Colonic mucosa (tissue), 4 donors: Measurements from ENCODE around the gene SYNDIG1. TPM values are rescaled to one million over a fixed set of nuclear protein-coding genes. Genes with fewer than 3 reads are reported as not detected.

Source experiments
- DNase-seq: peaks from one replicate; pipeline ENCODE4 v3.0.0-alpha.2; 2020
- H3K27ac ChIP-seq: fragments of 200-600 bp; one replicate; pipeline ENCODE4 v1.8.0; 2021
- H3K27me3 ChIP-seq: fragments of 200-600 bp; one replicate; pipeline ENCODE4 v1.8.0; 2021
- H3K36me3 ChIP-seq: fragments of 200-600 bp; one replicate; pipeline ENCODE4 v1.8.0; 2021
- H3K4me1 ChIP-seq: fragments of 200-600 bp; one replicate; pipeline ENCODE4 v1.8.0; 2021; ENCODE audit warnings: mild to moderate bottlenecking
- H3K4me3 ChIP-seq: fragments of 200-600 bp; one replicate; pipeline ENCODE4 v1.8.0; 2021
- H3K9ac ChIP-seq, 2 donors: one replicate each; pipeline ENCODE4 v1.7.0; 2013; ENCODE audit warnings: control low read depth in 2 of 2, low read depth in 2 of 2, low read length in 2 of 2
- H3K9me3 ChIP-seq: fragments of 200-600 bp; one replicate; pipeline ENCODE4 v1.8.0; 2021
- intact Hi-C: fragments of 100-400 bp; cut with DNase I; formaldehyde crosslinking; loops from one replicate; pipeline ENCODE4 v1.14.1; 2022
- total RNA-seq, 2 donors: library from RNA; stranded (reverse); fragmentation: NEBNext Ultra II Directional in 1 of 2; extraction: Animal tissue kit (Norgen Biotek cat#: 25700) in 1 of 2; gene quantifications; one replicate each; pipeline ENCODE4 v1.2.1, GENCODE V29; 2021
- TF ChIP-seq, protein P1 (sequence below): fragments of 200-600 bp; IDR thresholded peaks from one replicate; pipeline ENCODE4 v1.8.0; 2022; ENCODE audit warnings: antibody characterized with exemption, mild to moderate bottlenecking
- donor health status: healthy.
- donor health status: DM: no; HTN: no; CAD: no.
- donor health status: DM: no; HTN: no; CAD: no.

Gene SYNDIG1
- total RNA-seq, 2 donors from 2014 or later: 0.10 to 0.19 TPM

DNA sequence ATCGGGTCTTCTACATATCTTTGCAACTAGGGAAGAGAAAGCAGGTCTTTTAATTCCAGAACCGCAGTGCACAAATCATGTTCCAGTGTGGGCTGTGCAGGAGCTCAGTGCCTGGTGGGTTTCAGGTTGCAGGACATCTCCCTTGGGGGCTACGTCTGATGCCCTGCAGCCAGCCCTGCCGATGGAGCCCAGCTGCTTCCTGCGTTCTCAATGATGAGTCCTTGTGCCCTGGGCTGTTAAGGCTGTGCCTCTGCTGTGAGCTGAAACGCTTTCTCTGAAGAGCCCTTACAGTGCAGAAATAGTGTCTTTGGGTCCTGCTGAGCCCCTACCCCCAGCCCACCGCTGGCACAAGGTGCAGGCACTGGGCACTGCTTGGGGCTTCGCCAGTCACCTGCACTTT, 192.9 kb downstream of the SYNDIG1 start:
- Histone ChIP-seq H3K9me3 (no peaks in the 10 kb centered on the region), H3K4me1 (no peaks in the 10 kb centered on the region), H3K4me3 (no peak overlapping the region), H3K9ac (no peak overlapping the region), H3K36me3 (no peaks in the 10 kb centered on the region), H3K27ac (no peak overlapping the region), H3K27me3 (no peaks in the 10 kb centered on the region)
- DNase-seq: no peak
- intact Hi-C loops: no loop called here
- TF ChIP-seq, protein P1, sequence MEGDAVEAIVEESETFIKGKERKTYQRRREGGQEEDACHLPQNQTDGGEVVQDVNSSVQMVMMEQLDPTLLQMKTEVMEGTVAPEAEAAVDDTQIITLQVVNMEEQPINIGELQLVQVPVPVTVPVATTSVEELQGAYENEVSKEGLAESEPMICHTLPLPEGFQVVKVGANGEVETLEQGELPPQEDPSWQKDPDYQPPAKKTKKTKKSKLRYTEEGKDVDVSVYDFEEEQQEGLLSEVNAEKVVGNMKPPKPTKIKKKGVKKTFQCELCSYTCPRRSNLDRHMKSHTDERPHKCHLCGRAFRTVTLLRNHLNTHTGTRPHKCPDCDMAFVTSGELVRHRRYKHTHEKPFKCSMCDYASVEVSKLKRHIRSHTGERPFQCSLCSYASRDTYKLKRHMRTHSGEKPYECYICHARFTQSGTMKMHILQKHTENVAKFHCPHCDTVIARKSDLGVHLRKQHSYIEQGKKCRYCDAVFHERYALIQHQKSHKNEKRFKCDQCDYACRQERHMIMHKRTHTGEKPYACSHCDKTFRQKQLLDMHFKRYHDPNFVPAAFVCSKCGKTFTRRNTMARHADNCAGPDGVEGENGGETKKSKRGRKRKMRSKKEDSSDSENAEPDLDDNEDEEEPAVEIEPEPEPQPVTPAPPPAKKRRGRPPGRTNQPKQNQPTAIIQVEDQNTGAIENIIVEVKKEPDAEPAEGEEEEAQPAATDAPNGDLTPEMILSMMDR: no peak

DNA sequence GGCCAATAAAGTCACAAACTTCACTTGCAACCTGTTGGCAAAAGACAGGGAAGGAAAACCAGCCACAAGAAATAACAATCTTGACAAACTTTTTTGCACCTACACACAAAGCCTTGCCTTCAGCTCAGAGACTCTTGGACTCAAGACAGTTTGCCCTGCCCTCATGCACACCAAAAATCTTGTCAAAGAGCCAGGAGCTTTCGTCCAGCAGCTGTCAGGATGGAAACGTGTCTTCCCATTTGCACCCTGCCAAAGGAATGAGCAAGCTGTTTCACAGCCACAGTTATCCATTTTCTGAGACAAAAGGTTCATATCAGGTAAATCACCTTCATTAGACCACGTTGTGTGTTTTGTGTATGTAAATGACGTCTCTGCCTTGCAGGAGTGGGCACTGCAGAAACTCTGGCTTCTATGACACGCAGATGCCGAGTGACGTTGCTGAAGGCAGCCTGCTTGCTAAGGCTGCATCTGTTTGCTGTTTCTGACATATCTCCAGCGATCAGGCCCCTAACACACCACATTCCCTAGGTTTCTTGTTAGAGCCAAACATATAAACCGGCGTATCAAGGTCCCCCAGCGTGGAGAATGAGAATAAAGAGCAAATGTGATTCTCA, 193.4 kb downstream of the SYNDIG1 start:
- TF ChIP-seq, protein P1: no peak
- no peak overlapping the region for H3K4me3 ChIP-seq

DNA sequence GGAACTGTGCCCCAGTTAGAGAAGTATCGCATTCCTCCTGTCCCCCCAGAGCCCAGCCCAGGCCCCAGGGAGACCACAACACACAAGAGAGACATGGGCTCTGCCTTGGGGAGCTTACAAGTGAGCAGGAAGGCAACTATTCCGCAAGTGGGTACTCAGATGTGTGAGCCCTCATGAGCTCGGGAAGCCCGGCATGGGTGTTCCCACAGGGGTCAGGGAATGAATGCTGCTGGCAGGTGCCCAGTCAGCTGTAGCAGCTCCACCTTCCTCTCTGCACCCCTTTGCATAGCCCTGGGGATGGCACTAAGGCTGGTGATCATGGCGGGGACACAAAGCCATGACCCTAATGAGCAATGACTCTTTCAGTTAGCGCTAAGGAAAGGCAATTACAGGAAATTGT, 194.1 kb downstream of the SYNDIG1 start:
- intact Hi-C loops: no loop called here
- no peak overlapping the region for H3K4me3 ChIP-seq
- no peak for DNase-seq
- H3K4me1 ChIP-seq: no peaks in the 10 kb centered on the region
- TF ChIP-seq, protein P1: no peak
- H3K27ac ChIP-seq: no peak overlapping the region
- no peaks in the 10 kb centered on the region for H3K9me3 ChIP-seq
- H3K9ac ChIP-seq: no peak overlapping the region
- no peaks in the 10 kb centered on the region for H3K27me3 ChIP-seq
- no peaks in the 10 kb centered on the region for H3K36me3 ChIP-seq

More for the DNA sequence above, 193.4 kb downstream of the SYNDIG1 start:
- H3K4me1 ChIP-seq: no peaks in the 10 kb centered on the region
- H3K9me3 ChIP-seq: no peaks in the 10 kb centered on the region
- no peak overlapping the region for H3K9ac ChIP-seq
- intact Hi-C loops: no loop called here
- DNase-seq: no peak
- no peaks in the 10 kb centered on the region for H3K27me3 ChIP-seq
- H3K27ac ChIP-seq: no peak overlapping the region
- no peaks in the 10 kb centered on the region for H3K36me3 ChIP-seq

DNA sequence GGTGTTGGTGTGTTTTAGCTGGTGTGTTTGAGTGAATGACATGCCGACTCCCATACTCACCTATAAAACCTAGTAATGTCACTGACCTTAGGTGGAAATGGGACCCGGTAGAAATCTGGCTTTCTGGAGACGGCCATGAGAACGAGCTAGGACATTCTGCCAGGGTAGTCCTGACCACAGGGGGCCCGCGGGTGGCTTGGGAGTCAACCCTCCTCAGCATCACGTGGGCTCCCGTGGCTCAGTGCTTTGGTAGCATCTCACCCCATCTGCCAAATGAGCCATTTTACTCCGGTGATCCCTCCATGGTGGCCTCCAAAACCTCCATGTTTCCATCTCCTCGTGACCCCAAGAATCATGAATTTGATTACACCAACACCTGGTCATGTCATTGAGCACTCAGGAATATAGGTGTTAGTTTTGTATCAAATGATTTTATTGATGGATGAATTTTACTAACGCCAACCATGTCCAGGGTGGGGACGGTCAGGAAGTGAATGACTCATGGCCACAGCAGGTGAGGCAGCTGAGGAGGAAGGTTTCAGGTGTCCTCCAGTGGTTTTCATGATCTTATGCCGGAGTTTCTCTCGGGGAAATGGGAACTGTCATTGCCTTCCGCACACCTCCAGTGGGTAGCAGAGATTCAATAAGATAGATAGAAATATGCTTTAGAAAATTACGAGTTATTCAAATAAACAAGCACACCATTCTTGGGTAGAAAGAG, 195.0 kb downstream of the SYNDIG1 start:
- Histone ChIP-seq H3K27ac (no peak overlapping the region), H3K27me3 (no peaks in the 10 kb centered on the region), H3K4me3 (no peak overlapping the region), H3K9me3 (no peaks in the 10 kb centered on the region), H3K9ac (no peak overlapping the region), H3K4me1 (no peaks in the 10 kb centered on the region), H3K36me3 (no peaks in the 10 kb centered on the region)
- intact Hi-C loops: no loop called here
- DNase-seq: no peak
- TF ChIP-seq, protein P1: no peak

DNA sequence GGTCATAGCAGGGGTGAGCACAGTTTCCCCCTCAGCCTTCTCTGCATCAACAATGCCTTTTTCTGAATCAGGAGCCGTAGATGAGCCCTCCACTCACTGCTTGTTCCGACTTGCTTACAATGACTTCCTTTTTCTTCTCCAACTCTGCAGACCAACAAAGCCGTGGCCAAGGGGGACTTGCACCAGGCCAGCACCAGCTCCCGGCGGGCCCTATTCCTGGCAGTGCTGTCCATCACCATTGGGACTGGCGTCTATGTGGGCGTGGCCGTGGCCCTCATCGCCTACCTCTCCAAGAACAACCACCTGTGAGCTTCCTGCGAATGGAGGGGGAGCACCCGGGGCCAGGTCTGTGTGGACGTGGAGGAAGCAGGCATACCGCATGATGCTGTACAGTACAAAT, 195.8 kb downstream of the SYNDIG1 start:
- Histone ChIP-seq H3K9me3 (no peaks in the 10 kb centered on the region), H3K27me3 (no peaks in the 10 kb centered on the region), H3K4me1 (no peaks in the 10 kb centered on the region), H3K9ac (no peak overlapping the region), H3K36me3 (no peaks in the 10 kb centered on the region), H3K27ac (no peak overlapping the region), H3K4me3 (no peak overlapping the region)
- DNase-seq: no peak
- intact Hi-C loops: no loop called here
- TF ChIP-seq, protein P1: no peak
